ENCODE results near the gene OGFRL1.

Gene OGFRL1

GRCh38 chr6:71335544-71335943, 46.9 kb downstream of the OGFRL1 start:
- no peaks in the 10 kb centered on the region for H3K9me3 ChIP-seq (ENCODE audit: control insufficient read depth in 1 of 2, low read length in 2 of 2)
- H3K27me3 ChIP-seq (ENCODE audit: low read depth, low read length) = no peaks in the 10 kb centered on the region
- H3K36me3 ChIP-seq (ENCODE audit: control insufficient read depth in 1 of 2, insufficient read depth in 2 of 2, low read length in 2 of 2) = no peaks in the 10 kb centered on the region
- H3K4me3 ChIP-seq (ENCODE audit: low read depth in 1 of 2, low read length in 2 of 2) = no peak overlapping the region
- H3K27ac ChIP-seq (ENCODE audit: low read length) = no peak overlapping the region
- peaks cover 0 to 5% of the 10 kb centered on the region in 2 donors for H3K4me1 ChIP-seq (ENCODE audit: control insufficient read depth in 1 of 2, insufficient read depth in 2 of 2, low read length in 2 of 2)

GRCh38 chr6:71336901-71337300, 48.3 kb downstream of the OGFRL1 start:
- H3K36me3 ChIP-seq (ENCODE audit: control insufficient read depth in 1 of 2, insufficient read depth in 2 of 2, low read length in 2 of 2) = no peaks in the 10 kb centered on the region
- H3K27ac ChIP-seq (ENCODE audit: low read length) = no peak overlapping the region
- H3K27me3 ChIP-seq (ENCODE audit: low read depth, low read length) = no peaks in the 10 kb centered on the region
- H3K4me1 ChIP-seq (ENCODE audit: control insufficient read depth in 1 of 2, insufficient read depth in 2 of 2, low read length in 2 of 2) = peaks cover 0 to 5% of the 10 kb centered on the region in 2 donors
- H3K9me3 ChIP-seq (ENCODE audit: control insufficient read depth in 1 of 2, low read length in 2 of 2) = no peaks in the 10 kb centered on the region
- H3K4me3 ChIP-seq (ENCODE audit: low read depth in 1 of 2, low read length in 2 of 2) = no peak overlapping the region

GRCh38 chr6:71338540-71339316, 50.1 kb downstream of the OGFRL1 start:
- Histone ChIP-seq H3K27ac (ENCODE audit: low read length) (no peak overlapping the region), H3K36me3 (ENCODE audit: control insufficient read depth in 1 of 2, insufficient read depth in 2 of 2, low read length in 2 of 2) (no peaks in the 10 kb centered on the region), H3K9me3 (ENCODE audit: control insufficient read depth in 1 of 2, low read length in 2 of 2) (no peaks in the 10 kb centered on the region), H3K27me3 (ENCODE audit: low read depth, low read length) (no peaks in the 10 kb centered on the region), H3K4me3 (ENCODE audit: low read depth in 1 of 2, low read length in 2 of 2) (no peak overlapping the region), H3K4me1 (ENCODE audit: control insufficient read depth in 1 of 2, insufficient read depth in 2 of 2, low read length in 2 of 2) (peaks cover 0 to 7% of the 10 kb centered on the region in 2 donors)

- no peaks in the 10 kb centered on the region for H3K27me3 ChIP-seq (ENCODE audit: low read depth, low read length)
- peaks cover 0 to 7% of the 10 kb centered on the region in 2 donors for H3K4me1 ChIP-seq (ENCODE audit: control insufficient read depth in 1 of 2, insufficient read depth in 2 of 2, low read length in 2 of 2)
- H3K4me3 ChIP-seq (ENCODE audit: low read depth in 1 of 2, low read length in 2 of 2) = no peak overlapping the region
- H3K36me3 ChIP-seq (ENCODE audit: control insufficient read depth in 1 of 2, insufficient read depth in 2 of 2, low read length in 2 of 2) = no peaks in the 10 kb centered on the region
- H3K27ac ChIP-seq (ENCODE audit: low read length) = no peak overlapping the region
- no peaks in the 10 kb centered on the region for H3K9me3 ChIP-seq (ENCODE audit: control insufficient read depth in 1 of 2, low read length in 2 of 2)
These were observed 54.2 kb downstream of the OGFRL1 start for GRCh38 chr6:71342772-71343171.

GRCh38 chr6:71345476-71346333, 57.1 kb downstream of the OGFRL1 start:
- Histone ChIP-seq H3K27me3 (ENCODE audit: low read depth, low read length) (no peaks in the 10 kb centered on the region), H3K4me1 (ENCODE audit: control insufficient read depth in 1 of 2, insufficient read depth in 2 of 2, low read length in 2 of 2) (peaks cover 0 to 12% of the 10 kb centered on the region in 2 donors), H3K36me3 (ENCODE audit: control insufficient read depth in 1 of 2, insufficient read depth in 2 of 2, low read length in 2 of 2) (no peaks in the 10 kb centered on the region)

GRCh38 chr6:71346334-71346694, 57.7 kb downstream of the OGFRL1 start:
- no peaks in the 10 kb centered on the region for H3K9me3 ChIP-seq (ENCODE audit: control insufficient read depth in 1 of 2, low read length in 2 of 2)
- H3K4me1 ChIP-seq (ENCODE audit: control insufficient read depth in 1 of 2, insufficient read depth in 2 of 2, low read length in 2 of 2) = peaks cover 0 to 17% of the 10 kb centered on the region in 2 donors
- no peaks in the 10 kb centered on the region for H3K36me3 ChIP-seq (ENCODE audit: control insufficient read depth in 1 of 2, insufficient read depth in 2 of 2, low read length in 2 of 2)
- no peaks in the 10 kb centered on the region for H3K27me3 ChIP-seq (ENCODE audit: low read depth, low read length)
- no peak overlapping the region for H3K4me3 ChIP-seq (ENCODE audit: low read depth in 1 of 2, low read length in 2 of 2)
- no peak overlapping the region for H3K27ac ChIP-seq (ENCODE audit: low read length)

More at GRCh38 chr6:71345476-71346333, 57.1 kb downstream of the OGFRL1 start:
- Histone ChIP-seq H3K4me3 (ENCODE audit: low read depth in 1 of 2, low read length in 2 of 2) (no peak overlapping the region), H3K27ac (ENCODE audit: low read length) (no peak overlapping the region), H3K9me3 (ENCODE audit: control insufficient read depth in 1 of 2, low read length in 2 of 2) (no peaks in the 10 kb centered on the region)

- peaks cover 0 to 17% of the 10 kb centered on the region in 2 donors for H3K4me1 ChIP-seq (ENCODE audit: control insufficient read depth in 1 of 2, insufficient read depth in 2 of 2, low read length in 2 of 2)
- no peak overlapping the region for H3K27ac ChIP-seq (ENCODE audit: low read length)
- no peak overlapping the region for H3K4me3 ChIP-seq (ENCODE audit: low read depth in 1 of 2, low read length in 2 of 2)
- no peaks in the 10 kb centered on the region for H3K36me3 ChIP-seq (ENCODE audit: control insufficient read depth in 1 of 2, insufficient read depth in 2 of 2, low read length in 2 of 2)
- no peaks in the 10 kb centered on the region for H3K27me3 ChIP-seq (ENCODE audit: low read depth, low read length)
- H3K9me3 ChIP-seq (ENCODE audit: control insufficient read depth in 1 of 2, low read length in 2 of 2) = no peaks in the 10 kb centered on the region
These were observed 58.5 kb downstream of the OGFRL1 start for GRCh38 chr6:71347119-71347518.

- Histone ChIP-seq H3K4me1 (ENCODE audit: control insufficient read depth in 1 of 2, insufficient read depth in 2 of 2, low read length in 2 of 2) (peaks cover 0 to 10% of the 10 kb centered on the region in 2 donors), H3K4me3 (ENCODE audit: low read depth in 1 of 2, low read length in 2 of 2) (no peak overlapping the region), H3K27ac (ENCODE audit: low read length) (no peak overlapping the region), H3K9me3 (ENCODE audit: control insufficient read depth in 1 of 2, low read length in 2 of 2) (no peaks in the 10 kb centered on the region), H3K27me3 (ENCODE audit: low read depth, low read length) (no peaks in the 10 kb centered on the region), H3K36me3 (ENCODE audit: control insufficient read depth in 1 of 2, insufficient read depth in 2 of 2, low read length in 2 of 2) (no peaks in the 10 kb centered on the region)
These were observed 60.8 kb downstream of the OGFRL1 start for GRCh38 chr6:71349395-71349794.

GRCh38 chr6:71349976-71350615, 61.5 kb downstream of the OGFRL1 start:
- Histone ChIP-seq H3K27ac (ENCODE audit: low read length) (peak overlapping the region; percentile 59), H3K4me1 (ENCODE audit: control insufficient read depth in 1 of 2, insufficient read depth in 2 of 2, low read length in 2 of 2) (peaks cover 0 to 10% of the 10 kb centered on the region in 2 donors), H3K36me3 (ENCODE audit: control insufficient read depth in 1 of 2, insufficient read depth in 2 of 2, low read length in 2 of 2) (no peaks in the 10 kb centered on the region), H3K4me3 (ENCODE audit: low read depth in 1 of 2, low read length in 2 of 2) (no peak overlapping the region), H3K9me3 (ENCODE audit: control insufficient read depth in 1 of 2, low read length in 2 of 2) (no peaks in the 10 kb centered on the region), H3K27me3 (ENCODE audit: low read depth, low read length) (no peaks in the 10 kb centered on the region)

GRCh38 chr6:71351190-71351589, 62.6 kb downstream of the OGFRL1 start:
- no peak overlapping the region for H3K4me3 ChIP-seq (ENCODE audit: low read depth in 1 of 2, low read length in 2 of 2)
- no peaks in the 10 kb centered on the region for H3K36me3 ChIP-seq (ENCODE audit: control insufficient read depth in 1 of 2, insufficient read depth in 2 of 2, low read length in 2 of 2)
- peak overlapping the region; percentile 59 for H3K27ac ChIP-seq (ENCODE audit: low read length)
- H3K4me1 ChIP-seq (ENCODE audit: control insufficient read depth in 1 of 2, insufficient read depth in 2 of 2, low read length in 2 of 2) = peaks cover 0 to 10% of the 10 kb centered on the region in 2 donors
- no peaks in the 10 kb centered on the region for H3K9me3 ChIP-seq (ENCODE audit: control insufficient read depth in 1 of 2, low read length in 2 of 2)
- H3K27me3 ChIP-seq (ENCODE audit: low read depth, low read length) = no peaks in the 10 kb centered on the region

Measured in muscle layer of duodenum (tissue), 2 donors.